Neural cell (in vitro differentiated cells): ENCODE data around the gene ATP6V0A4. TPM values are rescaled to one million over a fixed set of nuclear protein-coding genes. Genes with fewer than 3 reads are reported as not detected.

Source experiments
- H2AFZ ChIP-seq: fragments of 200-600, 300-800 bp; sonication (generic), shearing (Covaris generic); 2 replicates; pipeline ENCODE4 v1.6.0; 2014; ENCODE audit warnings: low read depth, mild to moderate bottlenecking, antibody characterized with exemption, low read length, moderate library complexity
- H3F3A ChIP-seq: fragments of 200-600 bp; shearing (Covaris generic); 2 replicates; pipeline ENCODE4 v1.6.1; 2016; ENCODE audit warnings: mild to moderate bottlenecking, moderate library complexity, mixed read lengths, antibody characterized with exemption, low read length; ENCODE audit not compliant: insufficient read depth, poor library complexity, severe bottlenecking
- H3K27ac ChIP-seq: fragments of 200-600, 300-800 bp; sonication (generic), shearing (Covaris generic); 2 replicates; pipeline ENCODE4 v1.5.1; 2014; ENCODE audit warnings: mild to moderate bottlenecking, low read length, moderate library complexity
- H3K27me3 ChIP-seq: fragments of 300-800, 200-600 bp; sonication (generic), shearing (Covaris generic); 2 replicates; pipeline ENCODE4 v1.6.0; 2014; ENCODE audit warnings: mild to moderate bottlenecking, low read depth, low read length, moderate library complexity; ENCODE audit not compliant: insufficient read depth
- H3K36me3 ChIP-seq: fragments of 300-800, 200-600 bp; sonication (generic), shearing (Covaris generic); 2 replicates; pipeline ENCODE4 v1.5.1; 2014; ENCODE audit warnings: mild to moderate bottlenecking, antibody characterized with exemption, low read length, moderate library complexity; ENCODE audit not compliant: insufficient read depth
- H3K4me2 ChIP-seq: fragments of 300-800, 200-600 bp; sonication (generic), shearing (Covaris generic); 2 replicates; pipeline ENCODE4 v1.6.0; 2014; ENCODE audit warnings: mild to moderate bottlenecking, low read length
- H3K4me3 ChIP-seq: fragments of 300-800, 200-600 bp; sonication (generic), shearing (Covaris generic); 2 replicates; pipeline ENCODE4 v1.5.1; 2014; ENCODE audit warnings: mild to moderate bottlenecking, low read length, moderate library complexity
- H3K79me2 ChIP-seq: fragments of 200-600 bp; shearing (Covaris generic); replicated peaks from 2 replicates; pipeline ENCODE4 v1.6.0; 2014; ENCODE audit warnings: mild to moderate bottlenecking, low read length, moderate library complexity; ENCODE audit not compliant: insufficient read depth
- H3K9ac ChIP-seq: fragments of 300-800, 200-600 bp; sonication (generic), shearing (Covaris generic); 2 replicates; pipeline ENCODE4 v1.6.1; 2016; ENCODE audit warnings: mild to moderate bottlenecking, low read length, mixed read lengths
- H3K9me2 ChIP-seq: fragments of 200-600 bp; shearing (Covaris generic); 2 replicates; pipeline ENCODE4 v1.6.1; 2016; ENCODE audit warnings: mild to moderate bottlenecking, low read length, mixed read lengths; ENCODE audit not compliant: insufficient read depth
- H3K9me3 ChIP-seq: fragments of 200-600, 300-800 bp; sonication (generic), shearing (Covaris generic); 2 replicates; pipeline ENCODE4 v1.6.1; 2016; ENCODE audit warnings: mild to moderate bottlenecking, mixed run types, low read length, moderate library complexity, mixed read lengths
- H4K20me1 ChIP-seq: fragments of 200-600 bp; shearing (Covaris generic); 2 replicates; pipeline ENCODE4 v1.6.1; 2016; ENCODE audit warnings: mild to moderate bottlenecking, mixed run types; ENCODE audit not compliant: insufficient read depth
- CTCF ChIP-seq: fragments of 450-650 bp; IDR thresholded peaks from 2 replicates; pipeline ENCODE4 v1.5.1; 2014; ENCODE audit warnings: antibody characterized with exemption, mild to moderate bottlenecking, moderate library complexity; ENCODE audit not compliant: poor library complexity, severe bottlenecking
- EP300 ChIP-seq: fragments of 450-650 bp; conservative IDR thresholded peaks from 2 replicates; pipeline ENCODE4 v1.6.1; 2014; ENCODE audit warnings: antibody characterized with exemption, mild to moderate bottlenecking, moderate library complexity; ENCODE audit not compliant: poor library complexity, severe bottlenecking
- EZH2 ChIP-seq: fragments of 200-600, 300-800 bp; shearing (Covaris generic), sonication (generic); IDR thresholded peaks from 2 replicates; pipeline ENCODE4 v1.6.1; 2014; ENCODE audit warnings: antibody characterized with exemption, low read length, borderline replicate concordance, mild to moderate bottlenecking; ENCODE audit not compliant: insufficient read depth, poor library complexity, severe bottlenecking
- MXI1 ChIP-seq: fragments of 450-650 bp; conservative IDR thresholded peaks from 2 replicates; pipeline ENCODE4 v1.6.1; 2014; ENCODE audit warnings: antibody characterized with exemption, mild to moderate bottlenecking; ENCODE audit not compliant: poor library complexity, severe bottlenecking
- POLR2AphosphoS5 ChIP-seq: IDR thresholded peaks from 2 replicates; pipeline ENCODE4 v1.6.1; 2012
- RAD21 ChIP-seq: fragments of 450-650 bp; conservative IDR thresholded peaks from 2 replicates; pipeline ENCODE4 v1.6.1; 2014; ENCODE audit warnings: antibody characterized with exemption, mild to moderate bottlenecking, moderate library complexity
- REST ChIP-seq: IDR thresholded peaks from 2 replicates; pipeline ENCODE4 v1.6.1; 2012; ENCODE audit warnings: borderline replicate concordance
- SMC3 ChIP-seq: fragments of 450-650 bp; conservative IDR thresholded peaks from 2 replicates; pipeline ENCODE4 v1.6.1; 2014; ENCODE audit warnings: antibody characterized with exemption, mild to moderate bottlenecking, moderate library complexity; ENCODE audit not compliant: poor library complexity
- TAF1 ChIP-seq: IDR thresholded peaks from 2 replicates; pipeline ENCODE4 v1.6.1; 2012; ENCODE audit warnings: low read depth
- polyA plus RNA-seq: library from polyadenylated mRNA; depleted of rRNA; stranded (reverse); fragments of >200 nt; gene quantifications from 2 replicates; pipeline ENCODE4 v1.2.3, GENCODE V29; 2014

The ATP6V0A4 gene
- polyA plus RNA-seq, 1 donor from 2014 or later: 0.81 TPM

GRCh38 chr7:138768241-138768640 is 29.8 kb downstream of the ATP6V0A4 start:
- Histone ChIP-seq H3K4me3 (no peak overlapping the region), H3K27me3 (no peaks in the 10 kb centered on the region), H3K9me2 (no peaks in the 10 kb centered on the region), H3K36me3 (no peaks in the 10 kb centered on the region), H4K20me1 (no peaks in the 10 kb centered on the region), H3K9ac (no peak overlapping the region), H3K79me2 (no peaks in the 10 kb centered on the region), H3K9me3 (no peaks in the 10 kb centered on the region), H3K27ac (no peak overlapping the region), H3F3A (no peaks in the 10 kb centered on the region), H3K4me2 (no peak overlapping the region), H2AFZ (no peak overlapping the region)
- TF ChIP-seq SMC3: no peak
- no peak for TF ChIP-seq REST
- no peak for TF ChIP-seq MXI1
- TF ChIP-seq CTCF: no peak
- no peak for TF ChIP-seq TAF1
- TF ChIP-seq RAD21: no peak
- TF ChIP-seq POLR2AphosphoS5: no peak
- TF ChIP-seq EP300: no peak
- TF ChIP-seq EZH2: no peak

GRCh38 chr7:138756591-138757242 is 41.3 kb downstream of the ATP6V0A4 start:
- no peak overlapping the region for H3K4me2 ChIP-seq
- H3K79me2 ChIP-seq: no peaks in the 10 kb centered on the region
- no peaks in the 10 kb centered on the region for H3K27me3 ChIP-seq
- H3K9me3 ChIP-seq: no peaks in the 10 kb centered on the region
- H3F3A ChIP-seq: no peaks in the 10 kb centered on the region
- H3K36me3 ChIP-seq: no peaks in the 10 kb centered on the region
- TF ChIP-seq SMC3: no peak
- TF ChIP-seq RAD21: no peak
- TF ChIP-seq TAF1: no peak
- TF ChIP-seq REST: no peak
- no peak for TF ChIP-seq CTCF
- TF ChIP-seq MXI1: no peak
- TF ChIP-seq EZH2: no peak
- no peak for TF ChIP-seq POLR2AphosphoS5
- TF ChIP-seq EP300: no peak
- no peak overlapping the region for H3K27ac ChIP-seq
- H3K9ac ChIP-seq: no peak overlapping the region
- no peaks in the 10 kb centered on the region for H3K9me2 ChIP-seq
- no peak overlapping the region for H2AFZ ChIP-seq
- H4K20me1 ChIP-seq: no peaks in the 10 kb centered on the region
- H3K4me3 ChIP-seq: no peak overlapping the region
